ENCODE data around the gene BANF1. TPM values are rescaled to one million over a fixed set of nuclear protein-coding genes. Genes with fewer than 3 reads are reported as not detected.

The BANF1 gene
- total and polyA plus RNA-seq, 9 of the 15 experiments (the other 6 are each of a cell fraction or from before 2014, with no cell fraction given): 108 to 651 (median 263) TPM

DNA sequence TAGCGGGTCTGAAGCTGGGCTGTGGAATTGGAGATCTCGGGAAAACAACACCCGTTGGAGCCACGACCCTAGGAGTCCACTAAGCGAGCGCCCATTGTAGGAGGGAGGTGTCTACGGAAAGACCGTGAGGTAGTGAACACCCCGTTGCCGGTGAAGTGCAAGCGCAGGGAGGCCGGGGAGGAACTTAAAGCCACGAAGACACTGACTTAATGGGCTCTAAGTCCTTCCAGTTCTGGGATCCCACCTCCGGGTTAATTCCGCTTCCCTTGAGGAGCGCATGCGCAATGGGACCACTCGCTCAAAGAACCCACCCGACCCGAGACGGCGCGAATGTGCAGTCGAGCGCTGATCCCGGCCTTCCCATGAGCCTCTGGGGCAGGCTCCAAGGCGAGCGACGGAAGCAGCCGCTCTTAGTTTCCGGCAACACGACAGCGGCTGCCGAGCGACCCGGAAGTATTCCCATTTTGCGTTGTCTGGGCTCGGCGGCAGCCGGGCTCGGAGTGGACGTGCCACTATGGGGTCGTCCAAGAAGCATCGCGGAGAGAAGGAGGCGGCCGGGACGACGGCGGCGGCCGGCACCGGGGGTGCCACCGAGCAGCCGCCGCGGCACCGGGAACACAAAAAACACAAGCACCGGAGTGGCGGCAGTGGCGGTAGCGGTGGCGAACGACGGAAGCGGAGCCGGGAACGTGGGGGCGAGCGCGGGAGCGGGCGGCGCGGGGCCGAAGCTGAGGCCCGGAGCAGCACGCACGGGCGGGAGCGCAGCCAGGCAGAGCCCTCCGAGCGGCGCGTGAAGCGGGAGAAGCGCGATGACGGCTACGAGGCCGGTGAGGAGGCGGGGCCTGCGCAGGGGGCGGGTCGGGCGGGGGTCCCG, 40.8 kb upstream of the BANF1 start, which contains the start of gene SART1 (continued):
- no peak for TF ChIP-seq RBM17 (IDR thresholded peaks at IDR 0.05; ENCODE audit: borderline replicate concordance, low read depth, low read length)
- TF ChIP-seq KDM2B (CRISPR knock-in tag; IDR thresholded peaks at IDR 0.05): 0 out of 2 replicates have a peak, but pooled peaks have one; percentile 34
- no peak for TF ChIP-seq ARHGAP35 (IDR thresholded peaks at IDR 0.05; ENCODE audit: partially characterized antibody)
- no peak for TF ChIP-seq U2AF2 (optimal IDR thresholded peaks at IDR 0.05; ENCODE audit: low read depth, low read length)
- no peak for TF ChIP-seq IRF2 (CRISPR knock-in tag; IDR thresholded peaks at IDR 0.05)
- TF ChIP-seq, protein P1, sequence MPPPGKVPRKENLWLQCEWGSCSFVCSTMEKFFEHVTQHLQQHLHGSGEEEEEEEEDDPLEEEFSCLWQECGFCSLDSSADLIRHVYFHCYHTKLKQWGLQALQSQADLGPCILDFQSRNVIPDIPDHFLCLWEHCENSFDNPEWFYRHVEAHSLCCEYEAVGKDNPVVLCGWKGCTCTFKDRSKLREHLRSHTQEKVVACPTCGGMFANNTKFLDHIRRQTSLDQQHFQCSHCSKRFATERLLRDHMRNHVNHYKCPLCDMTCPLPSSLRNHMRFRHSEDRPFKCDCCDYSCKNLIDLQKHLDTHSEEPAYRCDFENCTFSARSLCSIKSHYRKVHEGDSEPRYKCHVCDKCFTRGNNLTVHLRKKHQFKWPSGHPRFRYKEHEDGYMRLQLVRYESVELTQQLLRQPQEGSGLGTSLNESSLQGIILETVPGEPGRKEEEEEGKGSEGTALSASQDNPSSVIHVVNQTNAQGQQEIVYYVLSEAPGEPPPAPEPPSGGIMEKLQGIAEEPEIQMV (tag; conservative IDR thresholded peaks at IDR 0.05; ENCODE audit: low read depth): no peak
- TF ChIP-seq ZNF197 (CRISPR knock-in tag; IDR thresholded peaks at IDR 0.05; ENCODE audit: low read depth): 0 out of 2 replicates have a peak, but pooled peaks have one; percentile 44
- TF ChIP-seq E4F1 (CRISPR knock-in tag; IDR thresholded peaks at IDR 0.05; ENCODE audit: borderline replicate concordance): peak; percentile 65; the same call in 1 of the 2 replicates
- no peak for TF ChIP-seq PYGO2 (tag; IDR thresholded peaks at IDR 0.05)
- TF ChIP-seq ZNF696 (CRISPR knock-in tag; conservative IDR thresholded peaks at IDR 0.05): no peak
- TF ChIP-seq NONO (IDR thresholded peaks at IDR 0.05; ENCODE audit: low read depth in 2 of 2, low read length in 1 of 2): peak; percentile 33 to 62; a peak in 3 of 4 replicates
- TF ChIP-seq ZNF785 (CRISPR knock-in tag; IDR thresholded peaks at IDR 0.05): no peak
- TF ChIP-seq USF2 (CRISPR knock-in tag; IDR thresholded peaks at IDR 0.05): no peak
- TF ChIP-seq ZBTB33 (CRISPR knock-in tag; IDR thresholded peaks at IDR 0.05): no peak
- no peak for TF ChIP-seq HNRNPH1 (optimal IDR thresholded peaks at IDR 0.05; ENCODE audit: low read depth, low read length)
